Mammary epithelial cell (primary cell): ENCODE data around the gene RNF144B.

Source experiments
- EZH2 ChIP-seq: IDR thresholded peaks from 2 replicates; pipeline ENCODE4 v1.6.1; 2012; ENCODE audit warnings: low read length, inconsistent platforms, borderline replicate concordance
- TF ChIP-seq, protein P1 (sequence below), 2 donors: IDR thresholded peaks in 1 of 2; conservative IDR thresholded peaks in 1 of 2; 2 replicates each; pipeline ENCODE4 v1.5.1; 2011 to 2012; ENCODE audit warnings: inconsistent platforms in 2 of 2, low read length in 2 of 2, mild to moderate bottlenecking in 2 of 2, control low read depth in 1 of 2, low read depth in 1 of 2; ENCODE audit not compliant: insufficient read depth in 1 of 2; ENCODE audit errors: extremely low read depth in 1 of 2

DNA sequence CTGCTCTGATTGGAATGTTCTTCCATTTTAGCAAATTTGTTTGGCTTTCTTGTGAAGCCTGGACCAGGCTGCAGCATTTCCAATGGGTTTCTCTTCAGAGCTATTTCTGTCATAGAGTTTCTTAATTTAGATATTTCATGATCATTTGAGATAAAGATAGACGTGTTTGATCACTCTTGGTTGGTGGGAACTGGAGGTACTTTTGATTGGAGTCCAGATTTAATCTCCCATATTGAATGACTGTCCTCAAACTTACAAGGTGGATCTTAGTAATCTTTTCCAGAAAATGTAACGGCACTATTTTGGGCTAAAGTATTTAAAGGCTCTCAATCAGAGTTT lies 29.2 kb downstream of the RNF144B start:
- no peak for TF ChIP-seq EZH2
- TF ChIP-seq, protein P1, sequence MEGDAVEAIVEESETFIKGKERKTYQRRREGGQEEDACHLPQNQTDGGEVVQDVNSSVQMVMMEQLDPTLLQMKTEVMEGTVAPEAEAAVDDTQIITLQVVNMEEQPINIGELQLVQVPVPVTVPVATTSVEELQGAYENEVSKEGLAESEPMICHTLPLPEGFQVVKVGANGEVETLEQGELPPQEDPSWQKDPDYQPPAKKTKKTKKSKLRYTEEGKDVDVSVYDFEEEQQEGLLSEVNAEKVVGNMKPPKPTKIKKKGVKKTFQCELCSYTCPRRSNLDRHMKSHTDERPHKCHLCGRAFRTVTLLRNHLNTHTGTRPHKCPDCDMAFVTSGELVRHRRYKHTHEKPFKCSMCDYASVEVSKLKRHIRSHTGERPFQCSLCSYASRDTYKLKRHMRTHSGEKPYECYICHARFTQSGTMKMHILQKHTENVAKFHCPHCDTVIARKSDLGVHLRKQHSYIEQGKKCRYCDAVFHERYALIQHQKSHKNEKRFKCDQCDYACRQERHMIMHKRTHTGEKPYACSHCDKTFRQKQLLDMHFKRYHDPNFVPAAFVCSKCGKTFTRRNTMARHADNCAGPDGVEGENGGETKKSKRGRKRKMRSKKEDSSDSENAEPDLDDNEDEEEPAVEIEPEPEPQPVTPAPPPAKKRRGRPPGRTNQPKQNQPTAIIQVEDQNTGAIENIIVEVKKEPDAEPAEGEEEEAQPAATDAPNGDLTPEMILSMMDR (conservative IDR thresholded peaks at IDR 0.05 in 1 of 2, IDR thresholded peaks at IDR 0.05 in 1 of 2; ENCODE audit: extremely low read depth in 1 of 2, insufficient read depth in 1 of 2, low read depth in 1 of 2, low read length in 2 of 2) = no peak
